WTC11 (cell line): ENCODE measurements around the gene THRSP.

Source experiments
- CREM ChIP-seq: sonication (generic); formaldehyde crosslinking; IDR thresholded peaks from 2 replicates; pipeline ENCODE4 v1.8.1; 2022; ENCODE audit warnings: mild to moderate bottlenecking, missing genetic modification reagents, moderate library complexity
- CTCF ChIP-seq: fragments of 200-600 bp; IDR thresholded peaks from 2 replicates; pipeline ENCODE4 v1.8.0; 2022; ENCODE audit warnings: antibody characterized with exemption
- E2F1 ChIP-seq: sonication (generic); formaldehyde crosslinking; IDR thresholded peaks from 2 replicates; pipeline ENCODE4 v1.8.0; 2022; ENCODE audit warnings: mild to moderate bottlenecking, missing genetic modification reagents
- JUN ChIP-seq: sonication (generic); formaldehyde crosslinking; IDR thresholded peaks from 2 replicates; pipeline ENCODE4 v1.8.0; 2023; ENCODE audit warnings: mild to moderate bottlenecking, missing genetic modification reagents
- MLX ChIP-seq: sonication (generic); formaldehyde crosslinking; IDR thresholded peaks from 2 replicates; pipeline ENCODE4 v1.8.1; 2023; ENCODE audit warnings: mild to moderate bottlenecking, missing genetic modification reagents, moderate library complexity
- MYBL2 ChIP-seq: sonication (generic); formaldehyde crosslinking; IDR thresholded peaks from 2 replicates; pipeline ENCODE4 v1.8.1; 2023; ENCODE audit warnings: mild to moderate bottlenecking, moderate library complexity, missing genetic modification reagents
- RELA ChIP-seq: sonication (generic); formaldehyde crosslinking; IDR thresholded peaks from 2 replicates; pipeline ENCODE4 v1.8.1; 2022; ENCODE audit warnings: missing genetic modification reagents, mild to moderate bottlenecking, borderline replicate concordance
- USF1 ChIP-seq: sonication (generic); formaldehyde crosslinking; IDR thresholded peaks from 2 replicates; pipeline ENCODE4 v1.8.0; 2022; ENCODE audit warnings: mild to moderate bottlenecking, missing genetic modification reagents

- TF ChIP-seq CREM (CRISPR knock-in tag) = no peak
- TF ChIP-seq RELA (CRISPR knock-in tag) = no peak
- TF ChIP-seq CTCF = no peak
- TF ChIP-seq MYBL2 (CRISPR knock-in tag) = no peak
- no peak for TF ChIP-seq MLX (CRISPR knock-in tag)
- no peak for TF ChIP-seq E2F1
- TF ChIP-seq USF1 (CRISPR knock-in tag) = no peak
- TF ChIP-seq JUN = no peak
Measured at GRCh38 chr11:78015878-78016277, 47.8 kb upstream of the THRSP start.
